GM23248 (cell line): Measurements from ENCODE around the gene PRPF4. TPM values are rescaled to one million over a fixed set of nuclear protein-coding genes. Genes with fewer than 3 reads are reported as not detected.

ENCODE experiments used
- DNase-seq: peaks from one replicate; pipeline ENCODE4 v3.0.0-alpha.2; 2015
- H2AFZ ChIP-seq: fragments of 200-600 bp; sonication (generic); 2 replicates; pipeline ENCODE4 v1.6.1; 2016; ENCODE audit warnings: antibody characterized with exemption
- H3F3A ChIP-seq: fragments of 200-600 bp; sonication (generic); 2 replicates; pipeline ENCODE4 v1.6.1; 2016; ENCODE audit warnings: mild to moderate bottlenecking, antibody characterized with exemption, mixed run types; ENCODE audit not compliant: insufficient read depth
- H3K27ac ChIP-seq: fragments of 200-600 bp; sonication (generic); 2 replicates; pipeline ENCODE4 v1.5.1; 2016; ENCODE audit warnings: mild to moderate bottlenecking
- H3K27me3 ChIP-seq: fragments of 200-600 bp; sonication (generic); replicated peaks from 2 replicates; pipeline ENCODE4 v1.6.1; 2016; ENCODE audit warnings: mild to moderate bottlenecking; ENCODE audit not compliant: insufficient read depth
- H3K36me3 ChIP-seq: fragments of 200-600 bp; sonication (generic); 2 replicates; pipeline ENCODE4 v1.6.1; 2016; ENCODE audit warnings: low read depth, mild to moderate bottlenecking
- H3K4me1 ChIP-seq: fragments of 200-600 bp; sonication (generic); 2 replicates; pipeline ENCODE4 v1.6.1; 2016; ENCODE audit warnings: mild to moderate bottlenecking; ENCODE audit not compliant: insufficient read depth
- H3K4me2 ChIP-seq: fragments of 200-600 bp; sonication (generic); one replicate; pipeline ENCODE4 v1.6.1; 2016; ENCODE audit warnings: mild to moderate bottlenecking; ENCODE audit not compliant: unreplicated experiment
- H3K4me3 ChIP-seq: fragments of 200-600 bp; sonication (generic); 2 replicates; pipeline ENCODE4 v1.5.1; 2016; ENCODE audit warnings: mild to moderate bottlenecking
- H3K79me2 ChIP-seq: fragments of 200-600 bp; sonication (generic); 2 replicates; pipeline ENCODE4 v1.6.1; 2016; ENCODE audit warnings: mild to moderate bottlenecking; ENCODE audit not compliant: insufficient read depth
- H3K9ac ChIP-seq: fragments of 200-600 bp; sonication (generic); 2 replicates; pipeline ENCODE4 v1.6.1; 2016; ENCODE audit warnings: mild to moderate bottlenecking
- H3K9me2 ChIP-seq: fragments of 200-600 bp; sonication (generic); 2 replicates; pipeline ENCODE4 v1.6.1; 2016; ENCODE audit warnings: mixed run types, mild to moderate bottlenecking, moderate library complexity; ENCODE audit not compliant: insufficient read depth
- H3K9me3 ChIP-seq: fragments of 200-600 bp; sonication (generic); one replicate; pipeline ENCODE4 v1.6.1; 2017; ENCODE audit warnings: low read depth
- H4K20me1 ChIP-seq: fragments of 200-600 bp; sonication (generic); 2 replicates; pipeline ENCODE4 v1.6.0; 2016; ENCODE audit not compliant: insufficient read depth
- EZH2 ChIP-seq: fragments of 200-600 bp; sonication (generic); IDR thresholded peaks from 2 replicates; pipeline ENCODE4 v1.6.1; 2018; ENCODE audit warnings: antibody characterized with exemption, mild to moderate bottlenecking; ENCODE audit not compliant: insufficient read depth, poor library complexity, severe bottlenecking
- EZH2phosphoT487 ChIP-seq: fragments of 200-600 bp; sonication (generic); IDR thresholded peaks from 2 replicates; pipeline ENCODE4 v1.6.1; 2018; ENCODE audit warnings: antibody characterized with exemption, moderate library complexity, mild to moderate bottlenecking, low read depth; ENCODE audit not compliant: insufficient read depth
- WGBS, 2 experiments: methylation state at CpG; one replicate each; pipeline ENCODE4 v1.1.6; 2015 to 2017; ENCODE audit warnings: low lambda C conversion rate in 2 of 2, low coverage in 1 of 2; ENCODE audit errors: missing lambda C conversion rate in 2 of 2; 5-methylcytosine and 5-hydroxymethylcytosine counted together
- in situ Hi-C: fragments of 300-500 bp; cut with MboI; formaldehyde crosslinking; loops from 2 replicates; pipeline ENCODE4 v1.15.0; 2020
- polyA plus RNA-seq: library from polyadenylated mRNA; unstranded; fragments of >200 nt; fragmentation: Nextera tagmentation; extraction: Ambion mirVana; gene quantifications from 2 replicates; pipeline ENCODE4 v1.2.1, GENCODE V29; 2016
- total RNA-seq: library from RNA; depleted of rRNA; stranded (reverse); fragments of >200 nt; shearing (Covaris generic); gene quantifications from 2 replicates; pipeline ENCODE4 v1.2.3, GENCODE V29; 2014

The PRPF4 gene
- total and polyA plus RNA-seq, 2 experiments from 2014 or later = 25.7 to 26.5 TPM

GRCh38 chr9:113269871-113270270, 5.6 kb upstream of the PRPF4 start:
- Histone ChIP-seq H3F3A (peaks cover 12% of the 10 kb centered on the region), H3K9ac (no peak overlapping the region), H3K79me2 (peaks cover 27% of the 10 kb centered on the region), H3K4me1 (peaks cover 7% of the 10 kb centered on the region), H3K9me2 (no peaks in the 10 kb centered on the region), H4K20me1 (no peaks in the 10 kb centered on the region), H3K36me3 (peaks cover 41% of the 10 kb centered on the region), H3K4me2 (no peak overlapping the region), H2AFZ (no peak overlapping the region), H3K27ac (no peak overlapping the region), H3K4me3 (no peak overlapping the region), H3K27me3 (no peaks in the 10 kb centered on the region), H3K9me3 (no peaks in the 10 kb centered on the region)
- in situ Hi-C loops = no loop called here
- TF ChIP-seq EZH2phosphoT487 (no peak), EZH2 (no peak)
- no peak for DNase-seq
- WGBS, 2 experiments = 76 to 85% methylated on average over 2 of the region's 2 CpGs

DNA sequence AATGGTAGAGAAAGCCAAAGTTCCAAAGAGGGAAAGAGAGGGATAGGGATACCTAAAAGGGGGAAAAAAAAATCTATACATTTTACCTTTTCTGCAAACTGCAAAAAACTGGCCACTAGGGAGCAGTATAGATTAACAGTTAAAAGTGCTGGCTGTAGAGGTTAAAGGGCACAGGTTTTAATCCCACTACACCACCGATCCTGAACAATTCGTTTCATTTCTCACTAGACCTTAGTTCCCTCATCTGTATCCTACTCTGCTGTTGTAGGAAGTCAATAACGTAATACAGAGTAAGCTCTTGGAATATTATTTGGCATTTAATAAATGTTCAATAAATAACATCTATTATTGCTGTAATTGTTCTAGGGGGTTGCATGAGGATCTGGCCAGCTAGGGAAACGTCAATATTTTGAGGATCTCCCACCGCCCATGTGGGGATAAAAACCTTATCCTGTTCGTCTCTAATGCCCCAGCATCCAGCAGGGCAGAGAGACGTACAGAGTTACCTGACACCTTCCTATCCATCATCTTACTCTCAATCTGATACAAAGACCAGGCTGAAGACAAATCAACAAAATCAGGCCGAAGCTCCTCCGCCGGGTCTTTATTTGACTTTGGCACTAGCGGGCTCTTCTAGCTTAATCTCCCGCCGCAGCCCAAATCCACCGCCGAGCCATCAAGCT, 843 bp upstream of the PRPF4 start:
- in situ Hi-C loops = no loop called here
- H2AFZ ChIP-seq = peak overlapping the region; percentile 91
- H3K9me2 ChIP-seq = no peaks in the 10 kb centered on the region
- peak overlapping the region; percentile 100 for H3K4me2 ChIP-seq
- 1 to 3% methylated on average over 15 of the region's 15 CpGs for WGBS, 2 experiments
- H3K4me1 ChIP-seq = peaks cover 13% of the 10 kb centered on the region
- H3K9ac ChIP-seq = peak overlapping the region; percentile 97
- H4K20me1 ChIP-seq = no peaks in the 10 kb centered on the region
- DNase-seq = peak; percentile 82
- peak overlapping the region; percentile 92 for H3K27ac ChIP-seq
- H3K79me2 ChIP-seq = peaks cover 69% of the 10 kb centered on the region
- TF ChIP-seq EZH2phosphoT487 (no peak), EZH2 (no peak)
- H3F3A ChIP-seq = peaks cover 14% of the 10 kb centered on the region
- peak overlapping the region; percentile 92 for H3K4me3 ChIP-seq
- no peaks in the 10 kb centered on the region for H3K9me3 ChIP-seq
- peaks cover 51% of the 10 kb centered on the region for H3K36me3 ChIP-seq
- H3K27me3 ChIP-seq = no peaks in the 10 kb centered on the region

DNA sequence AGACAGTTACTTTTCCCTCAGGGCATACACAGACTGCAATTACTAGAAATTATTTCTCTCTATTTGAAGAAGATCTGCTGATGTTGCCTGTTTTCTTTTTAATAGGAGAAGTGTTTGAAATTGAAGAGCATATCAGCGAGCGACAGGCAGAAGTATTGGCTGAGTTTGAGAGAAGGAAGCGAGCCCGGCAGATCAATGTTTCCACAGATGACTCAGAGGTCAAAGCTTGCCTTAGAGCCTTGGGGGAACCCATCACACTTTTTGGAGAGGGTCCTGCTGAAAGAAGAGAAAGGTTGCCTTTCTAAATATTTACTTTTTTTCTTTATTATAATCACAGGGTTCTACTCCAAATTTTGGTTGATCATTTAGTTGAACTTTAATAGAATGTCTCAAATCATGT, 3.4 kb downstream of the PRPF4 start:
- in situ Hi-C loops = no loop called here
- no peak for DNase-seq
- H3K4me2 ChIP-seq = no peak overlapping the region
- TF ChIP-seq EZH2phosphoT487 (no peak), EZH2 (no peak)
- H3K79me2 ChIP-seq = peaks cover 68% of the 10 kb centered on the region
- H3F3A ChIP-seq = peaks cover 6% of the 10 kb centered on the region
- H2AFZ ChIP-seq = no peak overlapping the region
- WGBS, 2 experiments = 94 to 95% methylated on average over 4 of the region's 4 CpGs
- H3K9ac ChIP-seq = peak overlapping the region; percentile 1; the same call in 1 of the 2 replicates
- H3K27ac ChIP-seq = no peak overlapping the region
- H3K9me2 ChIP-seq = no peaks in the 10 kb centered on the region
- H3K4me3 ChIP-seq = no peak overlapping the region
- no peaks in the 10 kb centered on the region for H3K27me3 ChIP-seq
- H3K36me3 ChIP-seq = peaks cover 54% of the 10 kb centered on the region
- H3K4me1 ChIP-seq = peaks cover 11% of the 10 kb centered on the region
- H3K9me3 ChIP-seq = no peaks in the 10 kb centered on the region
- H4K20me1 ChIP-seq = no peaks in the 10 kb centered on the region

GRCh38 chr9:113281356-113281755, 5.9 kb downstream of the PRPF4 start:
- no peak overlapping the region for H3K4me3 ChIP-seq
- no peak overlapping the region for H3K9ac ChIP-seq
- no peak for TF ChIP-seq EZH2
- no peak for TF ChIP-seq EZH2phosphoT487
- no peak overlapping the region for H2AFZ ChIP-seq
- no peak overlapping the region for H3K27ac ChIP-seq
- peaks cover 47% of the 10 kb centered on the region for H3K79me2 ChIP-seq
- no peak overlapping the region for H3K4me2 ChIP-seq
- no peaks in the 10 kb centered on the region for H3K9me3 ChIP-seq
- no peaks in the 10 kb centered on the region for H3K9me2 ChIP-seq
- H3K27me3 ChIP-seq = no peaks in the 10 kb centered on the region
- H3F3A ChIP-seq = no peaks in the 10 kb centered on the region
- in situ Hi-C loops = no loop called here
- peaks cover 74% of the 10 kb centered on the region for H3K36me3 ChIP-seq
- no peak for DNase-seq
- no peaks in the 10 kb centered on the region for H4K20me1 ChIP-seq
- 97 to 99% methylated on average over 4 of the region's 4 CpGs for WGBS, 2 experiments
- H3K4me1 ChIP-seq = peaks cover 3% of the 10 kb centered on the region
